Neural cell (in vitro differentiated cells): ENCODE data around the gene FAM174C.

Experiments
- REST ChIP-seq: IDR thresholded peaks from 2 replicates; pipeline ENCODE4 v1.6.1; 2012; ENCODE audit warnings: borderline replicate concordance
- TAF1 ChIP-seq: IDR thresholded peaks from 2 replicates; pipeline ENCODE4 v1.6.1; 2012; ENCODE audit warnings: low read depth

GRCh38 chr19:1232652-1233072 lies 42.7 kb upstream of the FAM174C start:
- TF ChIP-seq REST = no peak
- no peak for TF ChIP-seq TAF1
